Activated CD4-positive, CD25-positive, alpha-beta regulatory T cell treated with anti-CD3 and anti-CD28 coated beads, Interleukin-2, amount 50 U/mL, for 24 hours (primary cell): ENCODE measurements around the gene TP53I3.
"Not testable (repeated sequence)": the region's sequence is repeated elsewhere in the genome, so short reads cannot be mapped to it uniquely, and the experiment has no call there.

Experiments used
- ATAC-seq, 2 donors: fragments of 150-1000 bp; cut with Tn5 transposase; one replicate each; pipeline ENCODE4 v1.10.0; 2021; ENCODE audit warnings: mild to moderate bottlenecking in 1 of 2, moderate library complexity in 1 of 2

TP53I3 gene

DNA sequence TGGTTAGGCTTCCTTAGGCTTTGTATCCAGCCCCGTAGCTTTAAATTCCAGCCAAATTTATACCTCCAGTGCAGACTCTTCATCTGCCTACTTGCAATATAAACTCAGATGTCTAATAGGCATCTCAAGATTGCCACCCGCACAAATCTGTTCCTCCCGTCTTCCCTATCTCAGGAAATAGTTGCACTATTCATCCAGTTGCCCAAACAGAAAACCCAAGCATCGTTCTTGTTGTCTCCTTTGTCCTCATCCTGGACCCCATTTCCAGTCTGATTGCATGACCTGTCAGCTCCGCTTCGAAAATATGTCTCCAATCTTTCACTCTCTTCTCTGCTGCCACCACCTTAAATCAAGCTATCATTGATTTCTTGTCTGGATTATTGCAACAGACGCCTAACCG is 32.8 kb downstream of the TP53I3 start:
- no peak for ATAC-seq

DNA sequence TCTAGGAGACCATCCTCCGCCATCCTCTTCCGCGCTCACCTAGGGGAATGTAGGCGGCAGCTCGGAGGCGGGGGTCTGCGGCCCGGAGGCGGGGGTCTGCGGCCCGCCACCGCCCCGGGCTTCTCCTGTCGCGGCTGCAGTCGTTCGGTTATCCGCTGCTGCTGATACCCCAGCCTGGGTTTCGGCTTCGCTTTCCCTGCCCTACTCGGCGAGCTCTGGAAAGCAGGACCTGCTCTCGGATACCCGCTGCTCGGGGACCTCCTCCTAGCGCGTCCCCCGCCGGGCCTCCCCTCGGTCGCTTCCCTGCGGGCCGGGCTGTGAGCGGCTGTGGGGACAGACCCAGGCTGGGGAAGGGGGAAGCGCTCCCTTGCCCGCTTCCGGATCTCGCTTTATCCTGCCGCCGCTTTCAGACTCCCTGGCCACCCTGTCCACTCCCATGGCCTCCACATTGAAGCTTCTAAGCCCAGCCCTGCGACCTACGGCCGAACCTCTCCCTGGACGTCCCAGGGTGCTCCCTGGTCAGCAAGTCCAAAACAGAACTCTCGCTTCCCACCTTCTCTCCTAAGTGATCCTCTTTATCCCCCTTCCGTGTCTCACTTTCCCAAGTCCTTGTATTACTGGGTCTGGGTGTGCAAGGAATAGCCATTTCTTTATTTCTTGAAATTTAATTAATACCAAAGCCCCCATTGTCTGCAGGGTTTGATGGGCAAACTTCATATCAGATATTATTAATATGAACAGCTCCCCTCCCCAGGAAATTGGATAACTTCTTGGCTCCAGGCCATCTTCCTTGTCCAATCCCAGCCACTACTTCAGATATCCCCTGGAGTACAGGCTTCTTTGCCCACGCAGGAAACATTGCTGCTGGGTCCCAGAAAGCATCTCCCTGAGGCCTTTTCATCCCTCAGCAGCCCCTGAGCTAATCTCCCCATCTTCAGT is 34.3 kb downstream of the TP53I3 start:
- ATAC-seq, result no peak

DNA sequence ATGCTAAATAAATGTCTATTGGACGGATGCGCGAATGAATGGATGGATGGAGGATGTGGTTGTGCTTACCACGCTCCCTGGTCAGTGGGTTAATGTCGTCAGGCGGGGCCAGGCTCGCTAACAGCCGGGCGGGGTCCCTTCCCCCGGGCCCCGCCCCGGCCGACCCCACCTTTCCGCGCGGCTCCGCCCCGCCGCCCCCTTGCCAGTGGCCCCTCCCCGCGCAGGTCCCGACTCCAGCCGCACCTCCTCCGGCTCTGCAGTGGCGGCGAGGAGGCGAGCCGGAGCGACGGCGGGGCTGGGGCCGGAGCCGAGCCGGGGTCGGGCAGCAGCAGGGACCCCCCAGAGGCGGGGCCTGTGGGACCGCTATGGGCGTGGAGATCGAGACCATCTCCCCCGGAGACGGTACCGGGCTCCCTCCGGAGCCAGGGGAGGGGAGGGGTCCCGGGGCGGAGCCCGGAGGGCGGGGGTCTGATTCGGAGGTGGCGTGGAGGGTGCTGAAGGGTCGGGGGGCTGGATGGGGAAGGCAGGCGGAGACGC is 35.1 kb downstream of the TP53I3 start, which contains the start of gene FKBP1B:
TSS of gene FKBP1B (plus strand) at position 257 of the 537 bp plus-strand sequence. CDS start at position 366, 109 bp downstream.
- no peak for ATAC-seq

DNA sequence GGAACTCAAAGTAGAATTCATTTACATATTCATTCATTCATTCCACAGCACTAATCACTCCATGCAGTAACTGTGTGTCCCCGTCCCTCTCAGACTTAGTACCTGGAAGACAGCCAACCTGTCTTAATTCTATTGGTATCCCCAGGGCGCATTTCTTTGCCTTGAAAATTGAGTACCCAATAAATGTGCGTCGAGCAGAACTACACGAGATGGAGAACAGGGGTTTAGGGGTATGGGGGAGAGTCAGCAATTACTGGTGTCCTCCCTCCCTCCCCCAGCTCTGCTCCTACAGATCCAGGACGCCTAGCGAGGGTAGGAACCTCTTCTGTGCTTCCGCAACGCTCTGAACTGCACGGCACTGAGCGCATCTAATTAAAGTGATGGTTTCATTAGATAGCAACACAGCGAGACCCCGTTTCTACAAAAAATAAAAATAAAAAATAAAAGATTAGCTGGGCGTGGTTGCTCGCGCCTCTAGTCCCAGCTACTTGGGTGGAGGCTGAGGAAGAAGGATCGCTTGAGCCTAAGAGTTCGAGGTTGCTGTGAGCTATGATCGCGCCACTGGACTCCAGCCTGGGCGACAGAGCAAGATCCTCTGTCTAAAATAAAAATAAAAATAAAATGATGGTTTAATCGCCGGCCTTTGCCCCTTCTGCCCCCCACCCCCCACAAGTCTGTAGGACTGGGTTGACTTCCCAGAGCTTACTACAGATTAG is 35.7 kb downstream of the TP53I3 start:
- no peak for ATAC-seq

DNA sequence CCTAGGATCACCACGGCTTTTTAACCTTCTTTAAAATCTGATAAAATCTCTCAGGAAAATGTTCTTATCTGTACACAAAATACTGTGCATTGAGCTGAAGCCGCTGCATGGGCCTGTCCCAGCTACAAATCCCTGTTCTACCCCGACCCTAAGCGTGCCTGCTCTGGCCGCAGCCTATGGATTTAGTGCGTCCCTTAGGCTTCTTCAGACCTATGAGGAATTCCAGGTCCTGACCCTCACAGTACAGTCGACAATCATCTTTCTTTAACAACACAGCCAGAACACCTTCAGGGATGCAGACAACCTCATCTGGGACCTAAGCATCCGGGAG is 37.0 kb downstream of the TP53I3 start:
- no peak for ATAC-seq

DNA sequence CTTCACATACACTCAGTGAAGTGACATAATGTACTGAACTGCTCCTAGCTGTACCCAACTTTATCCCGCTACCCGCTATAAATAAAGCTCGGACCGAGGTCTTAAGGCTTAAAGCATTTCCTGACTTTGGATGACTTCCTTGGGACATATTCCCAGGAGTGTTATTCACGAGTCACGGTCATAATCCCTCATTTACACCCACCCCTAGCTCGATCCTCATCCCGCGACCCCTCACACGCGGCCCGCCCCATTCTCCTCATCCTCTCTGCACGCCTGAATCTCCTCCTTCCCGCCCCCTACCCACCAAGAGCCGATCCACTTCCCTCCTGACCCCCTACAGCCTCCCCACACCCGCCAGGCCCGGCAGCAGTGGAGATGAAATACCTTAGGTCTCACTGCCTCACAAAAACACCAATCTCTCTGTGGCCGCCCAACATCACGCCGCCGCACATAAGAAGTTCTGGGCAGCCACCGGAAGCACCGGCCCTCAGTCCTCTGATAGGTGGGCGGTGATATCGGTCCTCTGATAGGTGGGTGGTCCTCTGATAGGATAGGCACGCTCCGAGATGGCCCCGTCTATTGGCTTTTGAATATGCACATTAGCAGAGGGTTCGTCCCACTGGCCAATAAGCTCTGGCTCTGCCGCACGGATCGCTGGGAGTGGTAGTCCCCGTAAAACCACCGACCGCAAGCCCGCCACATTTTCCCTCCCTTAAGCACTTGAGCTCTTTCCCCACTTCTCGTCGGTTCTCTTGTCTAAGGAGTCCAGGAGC is 37.5 kb downstream of the TP53I3 start, which contains the start of gene WDCP:
TSS of gene WDCP (minus strand) at position 462 of the 773 bp plus-strand sequence. CDS start 7,897 bp downstream, outside the sequence.
- peak; percentile 100 for ATAC-seq

DNA sequence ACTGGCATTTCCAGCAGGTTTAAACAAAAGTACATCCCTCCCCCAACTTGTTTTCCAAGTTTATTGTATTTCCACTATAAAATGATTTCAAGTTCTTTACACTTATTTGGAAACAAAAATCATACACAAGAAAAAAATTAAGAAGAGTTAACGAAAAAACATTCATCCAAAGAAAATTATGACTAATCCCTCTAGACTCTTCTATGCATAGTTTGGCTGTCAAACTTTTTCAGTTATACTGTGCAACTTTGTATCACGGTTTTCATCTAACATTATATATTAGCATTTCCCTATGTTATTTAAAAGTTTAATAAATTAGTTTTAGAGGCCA is 38.1 kb downstream of the TP53I3 start:
- no peak for ATAC-seq

DNA sequence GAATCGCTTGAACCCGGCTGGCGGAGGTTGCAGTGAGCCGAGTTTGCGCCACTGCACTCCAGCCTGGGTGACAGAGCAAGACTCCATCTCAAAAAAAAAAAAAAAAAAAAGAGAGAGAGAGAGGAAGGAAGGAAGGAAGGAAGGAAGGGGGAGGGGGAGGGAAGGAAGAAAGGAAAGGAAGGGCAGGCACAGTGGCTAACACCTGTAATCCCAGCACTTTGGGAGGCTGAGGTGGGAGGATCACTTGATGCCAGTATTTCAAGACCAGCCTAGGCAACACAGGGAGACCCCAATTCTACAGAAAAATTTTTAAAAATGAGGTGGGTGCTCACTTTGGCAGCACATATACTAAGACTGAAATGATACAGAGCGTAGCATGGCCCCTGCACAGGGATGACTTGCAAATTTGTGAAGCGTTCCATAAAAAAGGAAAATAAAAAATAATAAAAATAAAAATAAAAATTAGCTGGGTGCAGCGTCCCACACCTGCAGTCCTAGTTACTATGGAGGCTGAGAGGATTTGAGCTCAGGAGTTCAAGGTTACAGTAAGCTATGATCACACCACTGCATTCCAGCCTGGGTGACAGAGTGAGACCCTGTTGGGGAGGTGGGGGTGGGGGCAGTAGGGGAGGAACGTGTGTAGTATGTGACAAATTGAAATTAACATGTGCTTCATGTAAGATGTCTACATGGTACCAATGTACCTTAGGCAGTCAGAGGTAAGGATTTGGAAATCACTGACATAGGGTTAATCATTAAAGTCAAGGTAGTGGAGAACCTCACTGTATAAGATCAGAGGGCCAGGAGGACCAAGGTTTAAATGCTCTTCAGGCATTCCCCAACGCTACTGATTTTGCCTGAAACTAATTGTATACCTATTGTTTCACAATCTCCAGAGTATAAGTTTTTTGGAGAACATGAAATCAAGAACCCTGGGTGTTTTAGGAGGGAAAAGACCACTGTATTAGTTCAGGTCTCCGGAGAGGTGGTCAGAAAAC is 38.8 kb downstream of the TP53I3 start:
- ATAC-seq, result no peak

DNA sequence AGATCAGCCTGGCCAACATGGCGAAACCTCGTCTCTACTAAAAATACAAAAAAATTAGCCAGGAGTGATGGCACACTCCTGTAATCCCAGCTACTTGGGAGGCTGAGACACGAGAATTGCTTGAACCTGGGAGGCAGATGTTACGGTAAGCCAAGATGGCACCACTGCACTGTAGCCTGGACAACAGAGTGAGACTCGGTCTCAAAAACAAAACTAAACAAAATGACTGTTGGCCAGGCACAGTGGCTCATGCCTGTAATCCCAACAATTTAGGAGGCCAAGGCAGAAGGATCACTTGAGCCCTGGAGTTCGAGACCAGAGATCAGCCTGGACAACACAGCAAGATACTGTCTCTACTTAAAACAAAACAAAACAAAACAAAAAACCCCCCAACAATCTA is 41.5 kb downstream of the TP53I3 start:
- ATAC-seq, result not testable (repeated sequence)

DNA sequence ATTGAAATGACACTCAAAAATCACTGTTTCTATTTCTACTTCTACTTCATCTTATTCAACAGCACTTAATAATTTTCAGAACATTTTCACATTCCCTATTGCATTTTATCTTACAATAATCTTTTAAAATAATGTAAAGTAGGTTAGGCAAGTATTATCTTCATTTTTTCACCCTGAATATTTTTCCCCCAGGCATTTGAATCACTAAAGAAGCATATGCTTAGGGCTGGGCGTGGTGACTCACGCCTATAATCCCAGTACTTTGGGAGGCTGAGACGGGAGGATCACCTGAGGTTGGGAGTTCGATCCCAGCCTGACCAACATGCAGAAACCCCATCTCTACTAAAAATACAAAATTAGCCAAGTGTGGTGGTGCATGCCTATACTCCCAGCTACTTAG is 44.1 kb downstream of the TP53I3 start:
- ATAC-seq, result no peak

DNA sequence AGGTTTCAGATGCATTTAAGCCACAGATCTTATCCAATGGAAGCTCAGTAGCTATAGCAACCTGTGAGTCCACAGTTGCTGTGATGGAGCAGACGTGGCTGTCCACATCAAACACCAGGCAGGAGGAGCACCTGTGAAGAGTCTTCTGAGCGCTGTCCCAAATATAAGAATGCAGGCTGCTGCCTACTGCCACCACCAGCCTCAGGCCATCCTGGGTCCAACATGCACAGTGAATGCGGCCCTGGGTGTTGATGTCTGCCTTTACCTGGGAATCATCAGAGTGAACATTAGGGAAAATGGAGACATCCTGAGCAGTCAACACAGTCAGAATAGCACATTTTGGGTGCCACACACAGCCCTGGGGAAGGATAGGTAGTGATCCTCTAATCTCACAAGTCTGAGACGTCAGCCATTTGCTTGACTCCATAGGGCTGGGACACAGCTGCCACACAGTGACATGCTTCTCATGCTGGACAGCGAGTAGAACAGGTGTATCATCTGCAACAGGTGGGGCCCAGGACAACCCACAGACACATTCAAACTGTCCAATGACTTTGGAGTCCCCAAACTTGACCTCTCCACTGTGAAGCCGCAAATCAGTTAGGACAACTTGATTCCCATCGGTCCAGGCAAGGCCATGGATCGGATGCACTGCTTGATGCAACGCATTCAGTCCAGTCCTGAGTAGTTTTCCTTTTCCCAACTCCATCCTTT is 45.7 kb downstream of the TP53I3 start:
- no peak for ATAC-seq
